Fibroblast of lung (primary cell): Measurements from ENCODE around the gene GSDMA.

ENCODE experiments used
- CTCF ChIP-seq, 2 donors: IDR thresholded peaks in 1 of 2; conservative IDR thresholded peaks in 1 of 2; 1 replicate in 1 of 2; 2 replicates in 1 of 2; pipeline ENCODE4 v1.5.1; 2011 to 2012; ENCODE audit warnings: low read length in 2 of 2, control low read depth in 1 of 2, inconsistent platforms in 1 of 2, low read depth in 1 of 2, mild to moderate bottlenecking in 1 of 2
- EZH2 ChIP-seq: IDR thresholded peaks from 2 replicates; pipeline ENCODE4 v1.5.1; 2012; ENCODE audit warnings: low read length, control low read depth, mild to moderate bottlenecking; ENCODE audit errors: missing control alignments

GRCh38 chr17:39969375-39969774 lies 6.6 kb downstream of the GSDMA start:
- TF ChIP-seq CTCF (conservative IDR thresholded peaks at IDR 0.05 in 1 of 2, IDR thresholded peaks at IDR 0.05 in 1 of 2; ENCODE audit: low read depth in 1 of 2, low read length in 2 of 2): no peak
- TF ChIP-seq EZH2: no peak
